NCI-H2196 treated with DMSO at 0.1 percent for 48 hours (cell line): Measurements from ENCODE around the gene CENPVL2.
A peak's percentile ranks its signal among the peaks of the same experiment; 100 is the strongest.
"Not testable (repeated sequence)": the region's sequence is repeated elsewhere in the genome, so short reads cannot be mapped to it uniquely, and the experiment has no call there.

ENCODE experiments used
- DNase-seq: peaks from one replicate; lab custom pipeline; 2025; ENCODE audit not compliant: unreplicated experiment; lab: John Stamatoyannopoulos, UW

Gene CENPVL2

GRCh38 chrX:51682720-51683062, at the start of gene CENPVL2:
CENPVL2 (minus strand) TSS chrX:51682831; CDS start chrX:51682831, 0 bp downstream.
- DNase-seq: not testable (repeated sequence)

GRCh38 chrX:51728202-51728601, 45.6 kb upstream of the CENPVL2 start:
- no peak for DNase-seq

GRCh38 chrX:51712943-51713647, 30.5 kb upstream of the CENPVL2 start:
- not testable (repeated sequence) for DNase-seq

- DNase-seq: not testable (repeated sequence)
Measured at GRCh38 chrX:51710277-51711164, 27.9 kb upstream of the CENPVL2 start, which contains the start of gene CENPVL1. CENPVL1 (plus strand) TSS chrX:51710512; CDS start chrX:51710512, 0 bp downstream.

- no peak for DNase-seq
Measured at GRCh38 chrX:51697397-51697796, 14.8 kb upstream of the CENPVL2 start.

GRCh38 chrX:51694254-51694653, 11.6 kb upstream of the CENPVL2 start:
- DNase-seq: no peak

- not testable (repeated sequence) for DNase-seq
Measured at GRCh38 chrX:51681808-51682719, 567 bp downstream of the CENPVL2 start.

- DNase-seq: not testable (repeated sequence)
Measured at GRCh38 chrX:51679689-51680433, 2.8 kb downstream of the CENPVL2 start.

GRCh38 chrX:51665981-51666380, 16.6 kb downstream of the CENPVL2 start:
- DNase-seq: no peak

GRCh38 chrX:51643377-51643776, 39.3 kb downstream of the CENPVL2 start:
- DNase-seq: no peak

GRCh38 chrX:51641421-51642021, 41.1 kb downstream of the CENPVL2 start:
- peak; percentile 0 for DNase-seq

- DNase-seq: not testable (repeated sequence)
Measured at GRCh38 chrX:51636511-51636910, 46.1 kb downstream of the CENPVL2 start.
